GM03348 (cell line): Measurements from ENCODE around the gene ERMN.
"Not testable (repeated sequence)": the region's sequence is repeated elsewhere in the genome, so short reads cannot be mapped to it uniquely, and the experiment has no call there.

Experiments
- DNase-seq: peaks from one replicate; pipeline ENCODE4 v3.0.0; 2012; ENCODE audit warnings: low spot score

Gene ERMN

GRCh38 chr2:157325786-157326185 lies at the start of gene ERMN:
ERMN (minus strand) TSS chr2:157325824; CDS start chr2:157325642, 182 bp downstream.
- no peak for DNase-seq

GRCh38 chr2:157375384-157375783 lies 49.8 kb upstream of the ERMN start:
- no peak for DNase-seq

GRCh38 chr2:157368508-157368907 lies 42.9 kb upstream of the ERMN start:
- DNase-seq: not testable (repeated sequence)

GRCh38 chr2:157367704-157368103 lies 42.1 kb upstream of the ERMN start:
- no peak for DNase-seq

- peak; percentile 6 for DNase-seq
Measured at GRCh38 chr2:157364257-157364974, 38.8 kb upstream of the ERMN start.

- DNase-seq: peak; percentile 44
Measured at GRCh38 chr2:157363612-157364101, 38.0 kb upstream of the ERMN start.

GRCh38 chr2:157362627-157363026 lies 37.0 kb upstream of the ERMN start:
- DNase-seq: no peak

- DNase-seq: no peak
Measured at GRCh38 chr2:157361526-157361925, 35.9 kb upstream of the ERMN start.

- DNase-seq: no peak
Measured at GRCh38 chr2:157359628-157360027, 34.0 kb upstream of the ERMN start.

- peak; percentile 49 for DNase-seq
Measured at GRCh38 chr2:157355618-157356017, 30.0 kb upstream of the ERMN start.

GRCh38 chr2:157349949-157350515 lies 24.4 kb upstream of the ERMN start:
- peak; percentile 40 for DNase-seq

GRCh38 chr2:157348291-157348921 lies 22.8 kb upstream of the ERMN start:
- DNase-seq: no peak

- no peak for DNase-seq
Measured at GRCh38 chr2:157345647-157346389, 20.2 kb upstream of the ERMN start.

- DNase-seq: not testable (repeated sequence)
Measured at GRCh38 chr2:157341381-157341780, 15.8 kb upstream of the ERMN start.

- DNase-seq: no peak
Measured at GRCh38 chr2:157339965-157340655, 14.5 kb upstream of the ERMN start.

GRCh38 chr2:157337978-157338377 lies 12.4 kb upstream of the ERMN start:
- no peak for DNase-seq

GRCh38 chr2:157336137-157337010 lies 10.8 kb upstream of the ERMN start:
- DNase-seq: no peak

GRCh38 chr2:157334797-157335196 lies 9.2 kb upstream of the ERMN start:
- DNase-seq: no peak

- no peak for DNase-seq
Measured at GRCh38 chr2:157334335-157334734, 8.7 kb upstream of the ERMN start.

GRCh38 chr2:157333304-157334047 lies 7.9 kb upstream of the ERMN start:
- DNase-seq: no peak
